Endothelial cell of hepatic sinusoid (primary cell): ENCODE measurements around the gene PDCD6IP.

Experiments
- in situ Hi-C: cut with HindIII; loops from 2 replicates; pipeline ENCODE4 v1.10.0; 2017; ENCODE audit warnings: low sequenced_read_pairs

The PDCD6IP gene

DNA sequence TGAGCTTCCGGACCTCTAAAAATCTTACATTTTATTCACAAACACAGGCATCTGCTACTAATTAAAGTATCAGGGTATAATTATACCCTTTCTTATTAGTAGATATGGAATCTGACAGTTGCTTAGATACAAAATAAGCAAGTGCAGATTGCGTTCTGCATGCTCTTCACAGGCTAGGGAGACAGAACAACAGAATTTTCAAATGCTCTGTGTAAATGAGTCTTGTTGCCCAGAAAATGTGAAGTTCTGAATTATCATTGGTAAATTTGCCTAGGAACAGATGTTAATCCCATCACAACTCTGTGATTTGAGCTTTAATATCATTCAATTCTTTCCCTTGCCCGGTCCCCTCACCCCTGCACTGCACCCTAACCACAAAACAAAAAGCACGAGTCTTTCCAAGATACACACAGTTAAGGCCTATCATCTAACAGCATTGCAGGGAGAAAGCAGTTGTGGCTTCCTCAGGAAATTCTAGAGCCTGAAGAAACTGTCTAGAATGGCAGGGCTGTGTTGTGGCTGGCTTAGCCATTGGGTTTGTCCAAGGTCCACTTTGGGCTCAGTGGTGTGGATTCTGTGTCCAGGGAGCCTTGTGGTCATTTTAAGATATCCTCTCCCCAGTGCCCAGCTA lies 119.8 kb downstream of the PDCD6IP start:
- in situ Hi-C loops, result no loop called here
